ENCODE measurements around the gene GPR162. TPM values are rescaled to one million over a fixed set of nuclear protein-coding genes. Genes with fewer than 3 reads are reported as not detected.
A peak's percentile ranks its signal among the peaks of the same experiment; 100 is the strongest.

GPR162 gene
- total and polyA plus RNA-seq, 5 donors from 2014 or later: not detected

DNA sequence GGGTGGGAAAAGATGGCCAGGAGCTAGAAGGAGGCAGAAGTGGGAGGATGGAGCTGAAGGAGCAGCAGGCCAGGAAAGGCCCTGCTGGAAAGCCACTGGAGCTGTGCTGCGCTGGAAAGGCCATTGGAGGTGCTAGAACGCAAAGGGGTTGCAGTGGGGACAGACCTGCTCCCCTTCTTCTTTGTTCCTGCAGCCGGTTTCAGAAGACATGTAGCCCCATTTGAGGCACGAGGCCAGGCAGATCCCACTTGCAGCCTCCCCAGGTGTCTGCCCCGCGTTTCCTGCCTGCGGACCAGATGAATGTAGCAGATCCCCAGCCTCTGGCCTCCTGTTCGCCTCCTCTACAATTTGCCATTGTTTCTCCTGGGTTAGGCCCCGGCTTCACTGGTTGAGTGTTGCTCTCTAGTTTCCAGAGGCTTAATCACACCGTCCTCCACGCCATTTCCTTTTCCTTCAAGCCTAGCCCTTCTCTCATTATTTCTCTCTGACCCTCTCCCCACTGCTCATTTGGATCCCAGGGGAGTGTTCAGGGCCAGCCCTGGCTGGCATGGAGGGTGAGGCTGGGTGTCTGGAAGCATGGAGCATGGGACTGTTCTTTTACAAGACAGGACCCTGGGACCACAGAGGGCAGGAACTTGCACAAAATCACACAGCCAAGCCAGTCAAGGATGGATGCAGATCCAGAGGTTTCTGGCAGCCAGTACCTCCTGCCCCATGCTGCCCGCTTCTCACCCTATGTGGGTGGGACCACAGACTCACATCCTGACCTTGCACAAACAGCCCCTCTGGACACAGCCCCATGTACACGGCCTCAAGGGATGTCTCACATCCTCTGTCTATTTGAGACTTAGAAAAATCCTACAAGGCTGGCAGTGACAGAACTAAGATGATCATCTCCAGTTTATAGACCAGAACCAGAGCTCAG, 2.3 kb upstream of the GPR162 start:
- Mint-ChIP-seq H3K27me3 (peaks cover 18% of the 10 kb centered on the region), H3K4me3 (peak overlapping the region in 1 of 4 donors; percentile 20), H3K4me1 (peaks cover 2 to 27% (median 9%) of the 10 kb centered on the region in 4 donors), H3K27ac (peak overlapping the region in 2 of 3 donors; percentile 12 to 79), H3K36me3 (peaks cover 27% of the 10 kb centered on the region), H3K9me3 (no peaks in the 10 kb centered on the region)
- peaks cover 50% of the 10 kb centered on the region for H3K36me3 ChIP-seq (ENCODE audit: control insufficient read depth, insufficient read depth, low read length)
- H3K27ac ChIP-seq (ENCODE audit: insufficient read depth, low read length, poor library complexity, severe bottlenecking): no peak overlapping the region
- no peak overlapping the region for H3K4me3 ChIP-seq (ENCODE audit: low read depth, low read length)
- DNase-seq: no peak
- peaks cover 11% of the 10 kb centered on the region for H3K4me1 ChIP-seq (ENCODE audit: control insufficient read depth, insufficient read depth, low read length, poor library complexity, severe bottlenecking)
- ATAC-seq (ENCODE audit: low read depth in 2 of 2): no peak
- no peaks in the 10 kb centered on the region for H3K9me3 ChIP-seq (ENCODE audit: control insufficient read depth in 2 of 2, low read length in 2 of 2)
- H3K27me3 ChIP-seq (ENCODE audit: control insufficient read depth, insufficient read depth, low read length): no peaks in the 10 kb centered on the region

DNA sequence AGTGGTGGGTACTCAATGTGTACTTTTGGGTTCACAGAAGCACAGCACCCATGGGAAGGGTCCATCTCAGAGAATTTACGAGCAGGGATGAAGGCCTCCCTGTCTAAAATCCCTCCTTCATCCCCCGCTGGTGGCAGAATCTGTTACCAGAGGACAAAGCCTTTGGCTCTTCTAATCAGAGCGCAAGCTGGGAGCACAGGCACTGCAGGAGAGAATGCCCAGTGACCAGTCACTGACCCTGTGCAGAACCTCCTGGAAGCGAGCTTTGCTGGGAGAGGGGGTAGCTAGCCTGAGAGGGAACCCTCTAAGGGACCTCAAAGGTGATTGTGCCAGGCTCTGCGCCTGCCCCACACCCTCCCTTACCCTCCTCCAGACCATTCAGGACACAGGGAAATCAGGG, 1.5 kb upstream of the GPR162 start:
- Histone ChIP-seq H3K4me1 (ENCODE audit: control insufficient read depth, insufficient read depth, low read length, poor library complexity, severe bottlenecking) (peaks cover 11% of the 10 kb centered on the region), H3K36me3 (ENCODE audit: control insufficient read depth, insufficient read depth, low read length) (peaks cover 42% of the 10 kb centered on the region), H3K27me3 (ENCODE audit: control insufficient read depth, insufficient read depth, low read length) (no peaks in the 10 kb centered on the region), H3K4me3 (ENCODE audit: low read depth, low read length) (no peak overlapping the region), H3K9me3 (ENCODE audit: control insufficient read depth in 2 of 2, low read length in 2 of 2) (no peaks in the 10 kb centered on the region), H3K27ac (ENCODE audit: insufficient read depth, low read length, poor library complexity, severe bottlenecking) (no peak overlapping the region)
- H3K27ac Mint-ChIP-seq: peak overlapping the region in 1 of 3 donors; percentile 5
- H3K27me3 Mint-ChIP-seq: peaks cover 24% of the 10 kb centered on the region
- peak overlapping the region in 3 of 4 donors; percentile 20 to 41 (median 31) for H3K4me3 Mint-ChIP-seq
- H3K4me1 Mint-ChIP-seq: peaks cover 2 to 33% (median 9%) of the 10 kb centered on the region in 4 donors
- peaks cover 21% of the 10 kb centered on the region for H3K36me3 Mint-ChIP-seq
- DNase-seq: no peak
- no peak for ATAC-seq (ENCODE audit: low read depth in 2 of 2)
- H3K9me3 Mint-ChIP-seq: no peaks in the 10 kb centered on the region

DNA sequence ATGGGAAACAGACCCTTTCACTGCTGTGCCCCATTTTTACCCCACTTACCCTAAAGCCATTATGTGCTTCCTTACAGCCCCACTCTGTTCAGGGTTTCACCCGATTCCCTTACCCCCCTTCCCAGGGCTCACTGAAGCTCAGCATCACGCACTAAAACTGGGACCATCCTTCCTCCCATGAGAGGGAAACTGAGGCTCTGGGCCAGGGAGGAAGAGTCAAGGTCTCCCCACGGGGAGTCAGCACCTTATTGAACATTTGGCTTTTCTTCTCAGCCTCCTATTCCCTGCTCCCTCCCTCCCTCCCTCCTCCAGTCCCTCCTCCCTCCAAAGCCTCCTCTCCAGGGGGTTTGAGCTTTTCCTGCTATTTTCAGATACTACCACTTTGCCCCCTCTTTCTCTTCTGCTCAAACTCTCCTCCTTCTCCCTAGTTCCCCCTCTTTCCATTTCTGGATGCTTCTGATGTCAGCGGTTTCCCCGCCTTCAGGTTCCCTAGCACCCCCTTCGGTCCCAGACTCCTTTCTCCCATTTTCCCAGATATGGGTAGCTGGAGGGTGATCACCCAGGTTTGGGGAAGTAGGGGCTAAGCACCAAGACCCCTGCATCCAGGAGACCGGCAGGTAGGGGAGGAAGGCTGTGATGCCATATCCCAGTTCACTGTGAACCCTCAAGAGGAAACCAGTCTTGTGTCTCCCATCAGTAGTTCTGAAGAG, 960 bp downstream of the GPR162 start:
- Mint-ChIP-seq H3K4me1 (peaks cover 4 to 41% (median 17%) of the 10 kb centered on the region in 4 donors), H3K9me3 (peaks cover 0 to 3% (median 0%) of the 10 kb centered on the region in 7 donors), H3K36me3 (peaks cover 5% of the 10 kb centered on the region), H3K27me3 (peaks cover 48% of the 10 kb centered on the region), H3K27ac (peak overlapping the region in 1 of 3 donors; percentile 68), H3K4me3 (no peak overlapping the region)
- no peak overlapping the region for H3K4me3 ChIP-seq (ENCODE audit: low read depth, low read length)
- H3K27ac ChIP-seq (ENCODE audit: insufficient read depth, low read length, poor library complexity, severe bottlenecking): no peak overlapping the region
- peaks cover 8% of the 10 kb centered on the region for H3K27me3 ChIP-seq (ENCODE audit: control insufficient read depth, insufficient read depth, low read length)
- ATAC-seq (ENCODE audit: low read depth in 2 of 2): no peak
- no peak for DNase-seq
- peaks cover 15% of the 10 kb centered on the region for H3K4me1 ChIP-seq (ENCODE audit: control insufficient read depth, insufficient read depth, low read length, poor library complexity, severe bottlenecking)
- H3K36me3 ChIP-seq (ENCODE audit: control insufficient read depth, insufficient read depth, low read length): peaks cover 18% of the 10 kb centered on the region
- H3K9me3 ChIP-seq (ENCODE audit: control insufficient read depth in 2 of 2, low read length in 2 of 2): no peaks in the 10 kb centered on the region

DNA sequence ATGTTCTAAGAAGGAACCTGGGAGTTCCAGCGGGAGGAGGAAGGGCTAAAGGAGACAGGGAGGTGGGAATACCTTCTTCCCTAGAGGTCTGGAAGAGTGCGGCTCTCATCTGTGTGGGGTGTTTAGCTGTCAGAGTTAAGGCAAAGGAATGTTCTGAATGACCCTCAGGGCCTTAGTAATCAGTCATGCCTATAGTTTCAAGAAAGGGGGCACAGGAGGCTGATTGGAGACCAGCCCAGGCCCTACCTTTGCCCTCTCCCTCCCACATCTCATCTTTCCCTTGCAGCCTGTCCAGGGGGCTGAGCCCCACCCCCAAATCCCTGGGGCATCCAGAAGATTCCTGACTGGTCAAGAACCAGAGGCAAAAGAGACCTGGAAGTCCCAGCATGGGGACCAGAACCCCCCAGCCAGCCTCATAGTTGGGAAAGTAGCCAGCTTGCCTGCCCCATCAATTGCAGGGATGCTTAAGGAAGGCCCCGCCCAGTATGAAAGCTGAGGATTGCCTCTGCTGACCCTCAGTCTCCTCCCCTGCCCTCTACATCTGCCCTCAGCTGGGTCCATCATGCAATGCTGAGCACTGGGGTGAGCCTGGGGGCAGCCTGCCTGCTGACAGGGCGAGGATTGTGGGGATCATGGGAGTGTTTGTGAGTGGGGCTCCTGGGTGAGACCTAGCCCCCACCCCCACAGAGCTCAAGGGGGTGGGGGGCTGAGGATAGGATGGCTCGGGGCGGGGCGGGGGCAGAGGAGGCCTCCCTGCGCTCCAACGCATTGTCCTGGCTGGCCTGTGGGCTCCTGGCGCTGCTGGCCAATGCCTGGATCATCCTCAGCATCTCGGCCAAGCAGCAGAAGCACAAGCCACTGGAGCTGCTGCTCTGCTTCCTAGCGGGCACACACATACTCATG, 1.8 kb downstream of the GPR162 start:
- no peak overlapping the region for H3K27ac ChIP-seq (ENCODE audit: insufficient read depth, low read length, poor library complexity, severe bottlenecking)
- H3K9me3 ChIP-seq (ENCODE audit: control insufficient read depth in 2 of 2, low read length in 2 of 2): no peaks in the 10 kb centered on the region
- peak overlapping the region in 1 of 3 donors; percentile 68 for H3K27ac Mint-ChIP-seq
- no peaks in the 10 kb centered on the region for H3K36me3 Mint-ChIP-seq
- H3K4me1 Mint-ChIP-seq: peaks cover 0 to 41% (median 18%) of the 10 kb centered on the region in 4 donors
- peaks cover 0 to 3% (median 0%) of the 10 kb centered on the region in 7 donors for H3K9me3 Mint-ChIP-seq
- peaks cover 55% of the 10 kb centered on the region for H3K27me3 Mint-ChIP-seq
- peaks cover 11% of the 10 kb centered on the region for H3K36me3 ChIP-seq (ENCODE audit: control insufficient read depth, insufficient read depth, low read length)
- peaks cover 8% of the 10 kb centered on the region for H3K27me3 ChIP-seq (ENCODE audit: control insufficient read depth, insufficient read depth, low read length)
- peak overlapping the region in 1 of 4 donors; percentile 12 for H3K4me3 Mint-ChIP-seq
- peaks cover 21% of the 10 kb centered on the region for H3K4me1 ChIP-seq (ENCODE audit: control insufficient read depth, insufficient read depth, low read length, poor library complexity, severe bottlenecking)
- DNase-seq (no peak), ATAC-seq (ENCODE audit: low read depth in 2 of 2) (no peak)
- H3K4me3 ChIP-seq (ENCODE audit: low read depth, low read length): no peak overlapping the region

DNA sequence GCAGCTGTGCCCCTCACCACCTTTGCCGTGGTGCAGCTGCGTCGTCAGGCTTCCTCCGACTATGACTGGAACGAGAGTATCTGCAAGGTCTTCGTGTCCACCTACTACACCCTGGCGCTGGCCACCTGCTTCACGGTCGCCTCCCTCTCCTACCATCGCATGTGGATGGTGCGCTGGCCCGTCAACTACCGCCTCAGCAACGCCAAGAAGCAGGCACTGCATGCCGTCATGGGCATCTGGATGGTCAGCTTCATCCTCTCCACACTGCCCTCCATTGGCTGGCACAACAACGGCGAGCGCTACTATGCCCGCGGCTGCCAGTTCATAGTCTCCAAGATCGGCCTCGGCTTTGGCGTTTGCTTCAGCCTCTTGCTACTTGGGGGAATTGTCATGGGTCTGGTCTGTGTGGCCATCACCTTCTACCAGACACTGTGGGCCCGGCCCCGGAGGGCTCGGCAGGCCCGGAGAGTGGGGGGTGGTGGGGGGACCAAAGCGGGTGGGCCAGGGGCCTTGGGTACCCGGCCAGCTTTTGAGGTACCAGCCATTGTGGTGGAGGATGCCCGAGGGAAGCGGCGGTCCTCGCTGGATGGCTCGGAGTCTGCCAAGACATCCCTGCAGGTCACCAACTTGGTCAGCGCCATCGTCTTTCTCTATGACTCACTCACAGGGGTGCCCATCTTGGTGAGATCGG, 2.6 kb downstream of the GPR162 start:
- Mint-ChIP-seq H3K4me3 (peak overlapping the region in 1 of 4 donors; percentile 15), H3K36me3 (no peaks in the 10 kb centered on the region), H3K4me1 (peaks cover 0 to 46% (median 18%) of the 10 kb centered on the region in 4 donors), H3K27ac (no peak overlapping the region), H3K27me3 (peaks cover 59% of the 10 kb centered on the region), H3K9me3 (peaks cover 0 to 3% (median 0%) of the 10 kb centered on the region in 7 donors)
- peaks cover 5% of the 10 kb centered on the region for H3K36me3 ChIP-seq (ENCODE audit: control insufficient read depth, insufficient read depth, low read length)
- H3K27me3 ChIP-seq (ENCODE audit: control insufficient read depth, insufficient read depth, low read length): peaks cover 8% of the 10 kb centered on the region
- no peak overlapping the region for H3K27ac ChIP-seq (ENCODE audit: insufficient read depth, low read length, poor library complexity, severe bottlenecking)
- no peak for ATAC-seq (ENCODE audit: low read depth in 2 of 2)
- no peak overlapping the region for H3K4me3 ChIP-seq (ENCODE audit: low read depth, low read length)
- no peaks in the 10 kb centered on the region for H3K9me3 ChIP-seq (ENCODE audit: control insufficient read depth in 2 of 2, low read length in 2 of 2)
- peaks cover 28% of the 10 kb centered on the region for H3K4me1 ChIP-seq (ENCODE audit: control insufficient read depth, insufficient read depth, low read length, poor library complexity, severe bottlenecking)
- DNase-seq: no peak

DNA sequence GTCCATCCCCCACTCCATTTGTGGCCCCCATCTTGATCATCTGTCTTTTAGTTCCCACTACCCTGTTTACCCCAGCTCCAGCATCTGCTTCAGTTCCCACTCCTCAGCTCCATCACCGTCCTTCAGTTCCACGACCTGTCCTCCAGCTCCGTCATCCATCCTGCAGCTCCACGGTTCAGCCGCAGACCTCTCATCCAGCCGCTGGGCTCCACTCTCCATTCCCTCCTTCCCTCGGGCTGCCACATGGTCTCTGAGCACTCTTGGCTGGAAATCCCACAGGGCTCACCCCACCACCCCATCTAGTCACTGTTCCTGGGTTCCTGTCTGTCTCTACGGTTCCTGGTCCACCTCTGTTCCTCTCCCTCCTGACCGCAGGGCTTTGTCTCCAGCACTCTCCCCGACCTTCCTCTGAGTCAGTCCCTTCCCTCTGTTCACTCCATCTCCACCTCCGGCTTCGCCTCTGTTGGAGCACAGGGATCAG, 3.3 kb downstream of the GPR162 start:
- Mint-ChIP-seq H3K9me3 (peaks cover 0 to 3% (median 0%) of the 10 kb centered on the region in 7 donors), H3K4me3 (no peak overlapping the region), H3K27me3 (peaks cover 66% of the 10 kb centered on the region), H3K27ac (no peak overlapping the region), H3K4me1 (peaks cover 0 to 47% (median 18%) of the 10 kb centered on the region in 4 donors), H3K36me3 (no peaks in the 10 kb centered on the region)
- H3K27ac ChIP-seq (ENCODE audit: insufficient read depth, low read length, poor library complexity, severe bottlenecking): no peak overlapping the region
- no peak for ATAC-seq (ENCODE audit: low read depth in 2 of 2)
- no peak overlapping the region for H3K4me3 ChIP-seq (ENCODE audit: low read depth, low read length)
- no peaks in the 10 kb centered on the region for H3K36me3 ChIP-seq (ENCODE audit: control insufficient read depth, insufficient read depth, low read length)
- H3K9me3 ChIP-seq (ENCODE audit: control insufficient read depth in 2 of 2, low read length in 2 of 2): no peaks in the 10 kb centered on the region
- peaks cover 34% of the 10 kb centered on the region for H3K4me1 ChIP-seq (ENCODE audit: control insufficient read depth, insufficient read depth, low read length, poor library complexity, severe bottlenecking)
- no peak for DNase-seq
- peaks cover 10% of the 10 kb centered on the region for H3K27me3 ChIP-seq (ENCODE audit: control insufficient read depth, insufficient read depth, low read length)

Measured in CD4-positive, CD25-positive, alpha-beta regulatory T cell (primary cell).